A549 (cell line): ENCODE results near the gene TNRC6C. TPM values are rescaled to one million over a fixed set of nuclear protein-coding genes. Genes with fewer than 3 reads are reported as not detected.

Source experiments
- ATAC-seq, 2 experiments: fragments of 200-7000 bp in 1 of 2; fragments of >200 bp in 1 of 2; cut with Nextera tagmentation in 1 of 2; cut with Tn5 transposase in 1 of 2; 3 replicates each; pipeline versions ENCODE4 v1.8.0 to v1.9.1; 2018 to 2020; ENCODE audit warnings: mild to moderate bottlenecking in 1 of 2, moderate library complexity in 1 of 2
- CTCF ChIA-PET: fragments of 300-600 bp; sonication (Branson Sonifier 250); formaldehyde crosslinking; extraction: SDS; loops from one replicate; lab custom pipeline; 2021; ENCODE audit warnings: antibody characterized with exemption, inconsistent platforms; lab: Yijun Ruan, JAX
- POLR2A ChIA-PET: fragments of 350-600 bp; formaldehyde crosslinking; extraction: SDS; loops from one replicate; lab custom pipeline; 2021; ENCODE audit warnings: antibody characterized with exemption, inconsistent platforms; lab: Yijun Ruan, JAX
- DNase-seq, 2 experiments: peaks; one replicate each; pipeline versions ENCODE4 v3.0.0 to v3.0.0-alpha.2; 2011 to 2016; ENCODE audit warnings: low read depth in 1 of 2, low spot score in 1 of 2
- FAIRE-seq: peaks from 2 replicates; lab custom pipeline; 2011; peaks lifted over from hg19 to GRCh38; lab: Jason Lieb, UNC
- H3K27ac ChIP-seq, 2 experiments: fragments of >200 bp; sonication (Bioruptor Twin); formaldehyde crosslinking; 3 replicates each; pipeline ENCODE4 v1.5.1; 2016 to 2017
- H3K4me1 ChIP-seq: fragments of >200 bp; sonication (Bioruptor Twin); formaldehyde crosslinking; 3 replicates; pipeline ENCODE4 v1.6.1; 2016
- H3K4me2 ChIP-seq: fragments of >200 bp; sonication (Bioruptor Twin); formaldehyde crosslinking; 3 replicates; pipeline ENCODE4 v1.6.1; 2016
- H3K4me3 ChIP-seq: fragments of >200 bp; sonication (Bioruptor Twin); formaldehyde crosslinking; 3 replicates; pipeline ENCODE4 v1.5.1; 2016
- H3K9me3 ChIP-seq: fragments of >200 bp; sonication (Bioruptor Twin); formaldehyde crosslinking; 3 replicates; pipeline ENCODE4 v1.6.1; 2016
- ATOH8 ChIP-seq: fragments of 250-450 bp; sonication (Bioruptor Pico); IDR thresholded peaks from 2 replicates; pipeline ENCODE4 v1.5.0; 2020; ENCODE audit warnings: low read depth, mild to moderate bottlenecking, moderate library complexity
- CBX2 ChIP-seq: fragments of 200-600 bp; sonication (generic); IDR thresholded peaks from 2 replicates; pipeline ENCODE4 v1.6.1; 2016; ENCODE audit warnings: low read depth, mild to moderate bottlenecking, borderline replicate concordance
- CHD4 ChIP-seq: fragments of 200-600 bp; sonication (generic); IDR thresholded peaks from 2 replicates; pipeline ENCODE4 v1.6.1; 2016; ENCODE audit warnings: antibody characterized with exemption, mild to moderate bottlenecking, borderline replicate concordance
- E2F6 ChIP-seq: IDR thresholded peaks from 2 replicates; pipeline ENCODE4 v1.6.1; 2012; ENCODE audit warnings: low read depth, borderline replicate concordance
- ELK1 ChIP-seq: fragments of 150-350 bp; IDR thresholded peaks from 2 replicates; pipeline ENCODE4 v1.6.1; 2014; ENCODE audit warnings: low read depth, mild to moderate bottlenecking, low read length
- EP300 ChIP-seq, 2 experiments: fragments of >200 bp; sonication (Bioruptor Twin); formaldehyde crosslinking; IDR thresholded peaks; 2 replicates in 1 of 2; 3 replicates in 1 of 2; pipeline ENCODE4 v1.6.1; 2016 to 2017
- ESRRA ChIP-seq: fragments of 150-350 bp; IDR thresholded peaks from 2 replicates; pipeline ENCODE4 v1.6.1; 2014; ENCODE audit warnings: mild to moderate bottlenecking, low read length, borderline replicate concordance
- FOXS1 ChIP-seq: fragments of 250-450 bp; sonication (Bioruptor Pico); IDR thresholded peaks from 2 replicates; pipeline ENCODE4 v1.5.0; 2020; ENCODE audit warnings: mild to moderate bottlenecking, moderate library complexity
- GATA3 ChIP-seq: IDR thresholded peaks from 2 replicates; pipeline ENCODE4 v1.6.1; 2012; ENCODE audit warnings: borderline replicate concordance
- HOXA7 ChIP-seq: fragments of 250-450 bp; sonication (Bioruptor Pico); IDR thresholded peaks from 2 replicates; pipeline ENCODE4 v1.5.0; 2020; ENCODE audit warnings: mild to moderate bottlenecking, moderate library complexity
- HOXB5 ChIP-seq: fragments of 250-450 bp; sonication (Bioruptor Pico); IDR thresholded peaks from 2 replicates; pipeline ENCODE4 v1.5.0; 2020; ENCODE audit warnings: mild to moderate bottlenecking, moderate library complexity
- JUN ChIP-seq, 2 experiments: fragments of >200 bp; sonication (Bioruptor Twin); formaldehyde crosslinking; IDR thresholded peaks; 2 replicates in 1 of 2; 3 replicates in 1 of 2; pipeline ENCODE4 v1.6.1; 2016 to 2017
- MAFK ChIP-seq: fragments of 450-650 bp; IDR thresholded peaks from 2 replicates; pipeline ENCODE4 v1.6.1; 2014; ENCODE audit not compliant: partially characterized antibody
- NFE2L2 ChIP-seq: fragments of 150-350 bp; conservative IDR thresholded peaks from 2 replicates; pipeline ENCODE4 v1.6.1; 2014; ENCODE audit warnings: low read length
- NPAS2 ChIP-seq: fragments of 250-450 bp; sonication (Bioruptor Pico); IDR thresholded peaks from 2 replicates; pipeline ENCODE4 v1.8.0; 2022; ENCODE audit warnings: mild to moderate bottlenecking, moderate library complexity, borderline replicate concordance
- PBX3 ChIP-seq: IDR thresholded peaks from 2 replicates; pipeline ENCODE4 v1.6.1; 2012
- PHF8 ChIP-seq: fragments of 200-600 bp; sonication (generic); IDR thresholded peaks from 2 replicates; pipeline ENCODE4 v1.6.1; 2016; ENCODE audit warnings: low read depth, mild to moderate bottlenecking, antibody characterized with exemption, moderate library complexity, borderline replicate concordance
- POLR2AphosphoS2 ChIP-seq: conservative IDR thresholded peaks from 2 replicates; pipeline ENCODE4 v1.6.1; 2012; ENCODE audit warnings: low read length, improper control_type of control experiment, inconsistent platforms
- RARB ChIP-seq: fragments of 250-450 bp; sonication (Bioruptor Pico); IDR thresholded peaks from 2 replicates; pipeline ENCODE4 v1.8.0; 2021; ENCODE audit warnings: mild to moderate bottlenecking, moderate library complexity
- TFCP2L1 ChIP-seq: fragments of 250-450 bp; sonication (Bioruptor Pico); IDR thresholded peaks from 2 replicates; pipeline ENCODE4 v1.5.0; 2021; ENCODE audit warnings: mild to moderate bottlenecking
- TP53 ChIP-seq: fragments of 250-450 bp; sonication (Bioruptor Pico); IDR thresholded peaks from 2 replicates; pipeline ENCODE4 v1.5.0; 2021; ENCODE audit warnings: mild to moderate bottlenecking, moderate library complexity
- ZFP36 ChIP-seq: fragments of 450-650 bp; IDR thresholded peaks from 2 replicates; pipeline ENCODE4 v1.6.1; 2014; ENCODE audit warnings: borderline replicate concordance; ENCODE audit not compliant: partially characterized antibody
- ZNF302 ChIP-seq: fragments of 250-450 bp; sonication (Bioruptor Pico); IDR thresholded peaks from 2 replicates; pipeline ENCODE4 v1.9.0; 2021; ENCODE audit warnings: inconsistent platforms, mild to moderate bottlenecking, moderate library complexity
- ZSCAN20 ChIP-seq: fragments of 250-450 bp; sonication (Bioruptor Pico); IDR thresholded peaks from 2 replicates; pipeline ENCODE4 v1.8.0; 2022; ENCODE audit warnings: mild to moderate bottlenecking, moderate library complexity
- WGBS: methylation state at CpG from one replicate; pipeline ENCODE4 v1.1.6; 2017; ENCODE audit errors: missing lambda C conversion rate; 5-methylcytosine and 5-hydroxymethylcytosine counted together
- polyA plus RNA-seq, 4 experiments: library from polyadenylated mRNA; depleted of rRNA in 3 of 4; stranded (reverse); fragments of >200 nt; fragmentation: RNase III in 1 of 4; extraction: RNeasy Plus Mini Kit Qiagen cat#74134 plus additional on column Dnase treatment in 1 of 4; gene quantifications; 2 replicates in 3 of 4; 3 replicates in 1 of 4; pipeline ENCODE4 v1.2.3, GENCODE V29; 2011 to 2017

TNRC6C gene
- polyA plus RNA-seq, 2 of the 4 experiments (the other 2 are of a cell fraction), result 1.3 to 1.9 TPM

- Histone ChIP-seq H3K27ac (no peak overlapping the region), H3K4me1 (no peaks in the 10 kb centered on the region), H3K9me3 (no peaks in the 10 kb centered on the region), H3K4me2 (no peak overlapping the region), H3K4me3 (no peak overlapping the region)
- ChIA-PET POLR2A (no interaction called here), CTCF (interaction anchor here (0.7 to 13.7 kb wide), 6 partner anchors 19 to 130 kb away, joined by 3 to 164 read pairs (median 5); no protein-coding TSS in a partner anchor)
- 88% methylated on average over 6 of the region's 13 CpGs for WGBS
- ATAC-seq, result no peak
- FAIRE-seq, result no peak
- TF ChIP-seq PBX3, result no peak
- no peak for TF ChIP-seq TP53 (CRISPR knock-in tag)
- no peak for TF ChIP-seq PHF8
- TF ChIP-seq MAFK, result no peak
- TF ChIP-seq CBX2, result no peak
- TF ChIP-seq ELK1, result no peak
- TF ChIP-seq ATOH8 (CRISPR knock-in tag), result no peak
- TF ChIP-seq POLR2AphosphoS2, result no peak
- TF ChIP-seq HOXB5 (CRISPR knock-in tag), result no peak
- TF ChIP-seq ZSCAN20 (CRISPR knock-in tag), result no peak
- no peak for TF ChIP-seq NFE2L2
- no peak for TF ChIP-seq CHD4
- no peak for TF ChIP-seq TFCP2L1
- DNase-seq, result no peak
Measured at GRCh38 chr17:78120537-78120936, 162.0 kb downstream of the TNRC6C start.

GRCh38 chr17:78120971-78121800, 162.7 kb downstream of the TNRC6C start:
- CTCF ChIA-PET, result interaction anchor here (0.6 to 13.7 kb wide), 8 partner anchors 8 to 130 kb away, joined by 4 to 164 read pairs (median 6); no protein-coding TSS in a partner anchor
- H3K4me3 ChIP-seq, result no peak overlapping the region
- no peak overlapping the region for H3K27ac ChIP-seq
- ATAC-seq (no peak), FAIRE-seq (no peak), DNase-seq (no peak)
- WGBS, result 84% methylated on average over 33 of the region's 35 CpGs
- POLR2A ChIA-PET, result no interaction called here
- H3K9me3 ChIP-seq, result no peaks in the 10 kb centered on the region
- no peak for TF ChIP-seq ELK1
- TF ChIP-seq TFCP2L1, result no peak
- TF ChIP-seq ZNF302 (CRISPR knock-in tag), result no peak
- no peak for TF ChIP-seq EP300 (IDR thresholded peaks at IDR 0.05)
- TF ChIP-seq E2F6, result no peak
- TF ChIP-seq ZFP36, result no peak
- no peak for TF ChIP-seq JUN (IDR thresholded peaks at IDR 0.05)
- no peak for TF ChIP-seq FOXS1
- TF ChIP-seq ESRRA, result no peak
- no peak for TF ChIP-seq HOXA7 (CRISPR knock-in tag)
- no peak for TF ChIP-seq GATA3
- no peak for TF ChIP-seq NPAS2 (CRISPR knock-in tag)
- TF ChIP-seq RARB (CRISPR knock-in tag), result no peak
- TF ChIP-seq, all 56 proteins: peak for 0
- Histone ChIP-seq H3K4me2 (no peak overlapping the region), H3K4me1 (no peaks in the 10 kb centered on the region)
